GM12878 (cell line): ENCODE measurements around the gene MINAR1. TPM values are rescaled to one million over a fixed set of nuclear protein-coding genes. Genes with fewer than 3 reads are reported as not detected.

Experiments
- ATAC-seq: fragments of 200-7000 bp; cut with Tn5 transposase; 3 replicates; pipeline ENCODE4 v1.9.1; 2020; ENCODE audit warnings: mild to moderate bottlenecking, moderate library complexity
- BruUV-seq: library from RNA; stranded (reverse); fragments of 400-500 nt; replicated peaks from 2 replicates; lab custom pipeline; 2021; lab: Mats Ljungman, UMichigan
- CTCF ChIA-PET: fragments of 300-600 bp; sonication (Branson Sonifier 250); formaldehyde crosslinking; extraction: SDS; loops from one replicate; lab custom pipeline; 2021; ENCODE audit warnings: inconsistent platforms; lab: Yijun Ruan, JAX
- POLR2A ChIA-PET: fragments of 350-600 bp; formaldehyde crosslinking; extraction: SDS; loops from one replicate; lab custom pipeline; 2021; ENCODE audit warnings: inconsistent platforms; lab: Charles Lee
- RAD21 ChIA-PET: fragments of 300-600 bp; sonication (Branson Sonifier 250); formaldehyde crosslinking; loops from one replicate; lab custom pipeline; 2023; ENCODE audit warnings: antibody characterized with exemption; ENCODE audit not compliant: unreplicated experiment; lab: Charles Lee
- SMC1A ChIA-PET: fragments of 300-600 bp; sonication (Branson Sonifier 250); formaldehyde crosslinking; loops from one replicate; lab custom pipeline; 2023; ENCODE audit not compliant: unreplicated experiment, uncharacterized antibody; lab: Charles Lee
- DNase-seq: peaks from one replicate; pipeline ENCODE4 v3.0.0-alpha.2; 2011; ENCODE audit warnings: low read depth, low spot score
- FAIRE-seq: peaks from 3 replicates; lab custom pipeline; 2011; peaks lifted over from hg19 to GRCh38; lab: Jason Lieb, UNC
- H2AFZ ChIP-seq: 2 replicates; pipeline ENCODE4 v1.6.0; 2011; ENCODE audit warnings: low read depth, low read length, control low read depth; ENCODE audit not compliant: control insufficient read depth
- H3K27ac ChIP-seq: 2 replicates; pipeline ENCODE4 v1.5.1; 2011; ENCODE audit warnings: control low read depth; ENCODE audit not compliant: control insufficient read depth, insufficient read depth
- H3K27me3 ChIP-seq, 2 experiments: replicated peaks in 1 of 2; 2 replicates each; pipeline versions ENCODE4 v1.6.0 to v1.6.1; 2011; ENCODE audit warnings: low read length in 1 of 2; ENCODE audit not compliant: control insufficient read depth in 2 of 2, insufficient read depth in 2 of 2
- H3K36me3 ChIP-seq, 2 experiments: 2 replicates each; pipeline ENCODE4 v1.5.1; 2011; ENCODE audit warnings: low read length in 1 of 2; ENCODE audit not compliant: control insufficient read depth in 2 of 2, insufficient read depth in 2 of 2
- H3K4me1 ChIP-seq: 2 replicates; pipeline ENCODE4 v1.6.1; 2011; ENCODE audit warnings: mild to moderate bottlenecking, low read length, moderate library complexity, mixed read lengths; ENCODE audit not compliant: control insufficient read depth, insufficient read depth
- H3K4me2 ChIP-seq: 2 replicates; pipeline ENCODE4 v1.6.0; 2011; ENCODE audit warnings: control low read depth; ENCODE audit not compliant: control insufficient read depth, insufficient read depth
- H3K4me3 ChIP-seq: fragments of 200-600 bp; sonication (generic); 2 replicates; pipeline ENCODE4 v1.5.1; 2016
- H3K79me2 ChIP-seq: 2 replicates; pipeline ENCODE4 v1.6.0; 2011; ENCODE audit warnings: low read length; ENCODE audit not compliant: control insufficient read depth, insufficient read depth
- H3K9ac ChIP-seq: 2 replicates; pipeline ENCODE4 v1.8.0; 2011; ENCODE audit warnings: low read length, control low read depth, mixed read lengths; ENCODE audit not compliant: control insufficient read depth, insufficient read depth
- H3K9me3 ChIP-seq: replicated peaks from 3 replicates; pipeline ENCODE4 v1.5.1; 2011; ENCODE audit warnings: mild to moderate bottlenecking, low read length; ENCODE audit not compliant: control insufficient read depth, insufficient read depth
- H4K20me1 ChIP-seq: 2 replicates; pipeline ENCODE4 v1.6.0; 2011; ENCODE audit not compliant: control insufficient read depth, insufficient read depth
- BACH1 ChIP-seq: fragments of 450-650 bp; IDR thresholded peaks from 2 replicates; pipeline ENCODE4 v1.6.1; 2017; ENCODE audit warnings: mild to moderate bottlenecking, borderline replicate concordance
- EED ChIP-seq: sonication (generic); IDR thresholded peaks from 2 replicates; pipeline ENCODE4 v1.6.1; 2016; ENCODE audit warnings: antibody characterized with exemption, low read depth
- ELK1 ChIP-seq: IDR thresholded peaks from 2 replicates; pipeline ENCODE4 v1.6.1; 2012; ENCODE audit warnings: low read depth, low read length, improper control_type of control experiment
- GATAD2B ChIP-seq: fragments of 450-650 bp; conservative IDR thresholded peaks from 2 replicates; pipeline ENCODE4 v1.6.1; 2017; ENCODE audit warnings: low read depth, mild to moderate bottlenecking, moderate library complexity
- POU2F2 ChIP-seq: IDR thresholded peaks from 3 replicates; pipeline ENCODE4 v1.6.1; 2011; ENCODE audit warnings: low read depth, mild to moderate bottlenecking, low read length, borderline replicate concordance
- RB1 ChIP-seq: fragments of 450-650 bp; formaldehyde crosslinking; IDR thresholded peaks from 2 replicates; pipeline ENCODE4 v1.6.1; 2017; ENCODE audit warnings: mild to moderate bottlenecking, borderline replicate concordance
- STAT1 ChIP-seq: fragments of 450-650 bp; conservative IDR thresholded peaks from 2 replicates; pipeline ENCODE4 v1.6.1; 2014; ENCODE audit warnings: antibody characterized with exemption, mild to moderate bottlenecking
- TBL1XR1 ChIP-seq: IDR thresholded peaks from 2 replicates; pipeline ENCODE4 v1.6.1; 2012; ENCODE audit warnings: low read depth, low read length, improper control_type of control experiment
- ZNF207 ChIP-seq: fragments of 450-650 bp; IDR thresholded peaks from 2 replicates; pipeline ENCODE4 v1.6.1; 2014; ENCODE audit warnings: antibody characterized with exemption, mild to moderate bottlenecking, borderline replicate concordance
- WGBS: methylation state at CpG from one replicate; pipeline ENCODE4 v1.1.6; 2016; ENCODE audit warnings: low lambda C conversion rate; ENCODE audit not compliant: insufficient replicate concordance, insufficient coverage; ENCODE audit errors: missing lambda C conversion rate; 5-methylcytosine and 5-hydroxymethylcytosine counted together
- in situ Hi-C: fragments of 300-500 bp; cut with MboI; formaldehyde crosslinking; loops from 9 replicates; pipeline ENCODE4 v1.14.3; 2018; ENCODE audit warnings: mixed read lengths
- intact Hi-C: fragments of 100-400 bp; cut with micrococcal nuclease; formaldehyde crosslinking; loops from one replicate; pipeline ENCODE4 v1.14.2; 2022; ENCODE audit not compliant: unreplicated experiment
- polyA plus RNA-seq, 11 experiments: library from polyadenylated mRNA; depleted of rRNA in 4 of 11; unstranded in 6 of 11; stranded (reverse) in 5 of 11; fragments of >200 nt; fragmentation: Nextera tagmentation in 4 of 11; fragmentation: Illumina TruSeq in 1 of 11; extraction: Ambion mirVana in 4 of 11; extraction: Trizol in 1 of 11; gene quantifications; 1 replicate in 1 of 11; 2 replicates in 10 of 11; pipeline versions ENCODE4 v1.2.1 to v1.2.3, GENCODE V29; 2011 to 2016; ENCODE audit warnings: inconsistent platforms in 2 of 11, missing spikeins in 2 of 11, low read depth in 1 of 11
- total RNA-seq, 4 experiments: library from RNA; depleted of rRNA in 3 of 4; stranded (reverse); fragments of >200 nt in 3 of 4; fragmentation: Illumina TruSeq in 1 of 4; extraction: Trizol in 1 of 4; gene quantifications; 2 replicates each; pipeline versions ENCODE4 v1.2.1 to v1.2.3, GENCODE V29; 2013 to 2021
- TF ChIP-seq, protein P1 (sequence below): fragments of 450-650 bp; IDR thresholded peaks from 2 replicates; pipeline ENCODE4 v1.6.1; 2017; ENCODE audit warnings: borderline replicate concordance

Gene MINAR1
- total and polyA plus RNA-seq, 10 of the 15 experiments (the other 5 are each of a cell fraction or from before 2014, with no cell fraction given) = 0.05 to 0.40 (median 0.24) TPM

- ChIA-PET CTCF (interaction anchor here (0.6 to 1.5 kb wide), 2 partner anchors 25 to 47 kb away, joined by 3 read pairs; no protein-coding TSS in a partner anchor), SMC1A (interaction anchor here (0.6 kb wide), 1 partner anchor 610 kb away, joined by 3 read pairs; no protein-coding TSS in a partner anchor), RAD21 (no interaction called here), POLR2A (no interaction called here)
- DNase-seq (no peak), ATAC-seq (no peak), FAIRE-seq (no peak)
- H3K27ac ChIP-seq = no peak overlapping the region
- H3K36me3 ChIP-seq = no peaks in the 10 kb centered on the region
- no peak overlapping the region for H3K4me2 ChIP-seq
- H4K20me1 ChIP-seq = no peaks in the 10 kb centered on the region
- in situ Hi-C loops = no loop called here
- no peaks in the 10 kb centered on the region for H3K79me2 ChIP-seq
- intact Hi-C loops = no loop called here
- WGBS = 43% methylated on average over 3 of the region's 3 CpGs
- TF ChIP-seq ELK1 (no peak), EED (no peak), TBL1XR1 (no peak), BACH1 (no peak), POU2F2 (no peak), RB1 (no peak), STAT1 (no peak), GATAD2B (no peak), ZNF207 (no peak)
- TF ChIP-seq, protein P1, sequence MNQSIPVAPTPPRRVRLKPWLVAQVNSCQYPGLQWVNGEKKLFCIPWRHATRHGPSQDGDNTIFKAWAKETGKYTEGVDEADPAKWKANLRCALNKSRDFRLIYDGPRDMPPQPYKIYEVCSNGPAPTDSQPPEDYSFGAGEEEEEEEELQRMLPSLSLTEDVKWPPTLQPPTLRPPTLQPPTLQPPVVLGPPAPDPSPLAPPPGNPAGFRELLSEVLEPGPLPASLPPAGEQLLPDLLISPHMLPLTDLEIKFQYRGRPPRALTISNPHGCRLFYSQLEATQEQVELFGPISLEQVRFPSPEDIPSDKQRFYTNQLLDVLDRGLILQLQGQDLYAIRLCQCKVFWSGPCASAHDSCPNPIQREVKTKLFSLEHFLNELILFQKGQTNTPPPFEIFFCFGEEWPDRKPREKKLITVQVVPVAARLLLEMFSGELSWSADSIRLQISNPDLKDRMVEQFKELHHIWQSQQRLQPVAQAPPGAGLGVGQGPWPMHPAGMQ = no peak
- no peaks in the 10 kb centered on the region for H3K4me1 ChIP-seq
- H2AFZ ChIP-seq = no peak overlapping the region
- BruUV-seq = no TSS peak
- no peaks in the 10 kb centered on the region for H3K9me3 ChIP-seq
- H3K27me3 ChIP-seq = no peaks in the 10 kb centered on the region
- no peak overlapping the region for H3K4me3 ChIP-seq
- H3K9ac ChIP-seq = no peak overlapping the region
Observed at GRCh38 chr15:79472446-79472845, 40.3 kb downstream of the MINAR1 start.
